ENCODE measurements around the gene ZNF430. TPM values are rescaled to one million over a fixed set of nuclear protein-coding genes. Genes with fewer than 3 reads are reported as not detected.
A peak's percentile ranks its signal among the peaks of the same experiment; 100 is the strongest.

The ZNF430 gene
- polyA plus RNA-seq, 1 donor (not counting 4 experiments of a cell fraction or from before 2014, with no cell fraction given) = 11.8 TPM

- Histone ChIP-seq H3K27me3 (ENCODE audit: control insufficient read depth, extremely low read depth, insufficient read depth, low read length) (no peaks in the 10 kb centered on the region), H3K79me2 (ENCODE audit: control insufficient read depth, insufficient read depth, low read length) (peaks cover 4% of the 10 kb centered on the region), H3K4me1 (ENCODE audit: control insufficient read depth, extremely low read depth, insufficient read depth, low read length) (peaks cover 7% of the 10 kb centered on the region), H3K4me2 (ENCODE audit: control insufficient read depth, extremely low read depth, insufficient read depth, low read depth, low read length) (no peak overlapping the region), H3K9me3 (ENCODE audit: control insufficient read depth, low read depth, low read length) (no peaks in the 10 kb centered on the region), H4K20me1 (ENCODE audit: control insufficient read depth, extremely low read depth, insufficient read depth, low read length) (no peaks in the 10 kb centered on the region), H3K9ac (ENCODE audit: control insufficient read depth, extremely low read depth, insufficient read depth, low read length) (no peak overlapping the region), H3K9me1 (ENCODE audit: control insufficient read depth, extremely low read depth, insufficient read depth, low read length) (no peaks in the 10 kb centered on the region), H3K36me3 (ENCODE audit: control insufficient read depth in 2 of 2, extremely low read depth in 1 of 2, insufficient read depth in 2 of 2, low read length in 2 of 2) (peaks cover 0 to 3% of the 10 kb centered on the region in 2 experiments), H3K4me3 (ENCODE audit: control insufficient read depth in 2 of 3, extremely low read depth in 1 of 3, insufficient read depth in 2 of 3, low read depth in 1 of 3, low read length in 3 of 3) (no peak overlapping the region), H3K27ac (ENCODE audit: control insufficient read depth, insufficient read depth, low read length) (no peak overlapping the region), H2AFZ (ENCODE audit: control insufficient read depth, low read length) (no peak overlapping the region)
- TF ChIP-seq CTCF (optimal IDR thresholded peaks at IDR 0.05 in 1 of 3, IDR thresholded peaks at IDR 0.05 in 1 of 3, conservative IDR thresholded peaks at IDR 0.05 in 1 of 3; ENCODE audit: extremely low read depth in 1 of 3, insufficient read depth in 2 of 3, low read length in 3 of 3) = no peak
- TF ChIP-seq EZH2 (IDR thresholded peaks at IDR 0.05; ENCODE audit: low read length) = no peak
- dilution Hi-C loops (cut with MboI; ENCODE audit: extremely low pct_ligation_motif_present, low sequenced_read_pairs) = no loop called here
- FAIRE-seq (peak; percentile 75), DNase-seq (ENCODE audit: low read depth, low spot score) (no peak)
These were observed 67.4 kb downstream of the ZNF430 start for GRCh38 chr19:21087871-21088270.

- H3K79me2 ChIP-seq (ENCODE audit: control insufficient read depth, insufficient read depth, low read length) = no peaks in the 10 kb centered on the region
- H3K9me1 ChIP-seq (ENCODE audit: control insufficient read depth, extremely low read depth, insufficient read depth, low read length) = no peaks in the 10 kb centered on the region
- FAIRE-seq (no peak), DNase-seq (ENCODE audit: low read depth, low spot score) (no peak)
- no peaks in the 10 kb centered on the region for H3K36me3 ChIP-seq (ENCODE audit: control insufficient read depth in 2 of 2, extremely low read depth in 1 of 2, insufficient read depth in 2 of 2, low read length in 2 of 2)
- no peaks in the 10 kb centered on the region for H4K20me1 ChIP-seq (ENCODE audit: control insufficient read depth, extremely low read depth, insufficient read depth, low read length)
- H3K4me3 ChIP-seq (ENCODE audit: control insufficient read depth in 2 of 3, extremely low read depth in 1 of 3, insufficient read depth in 2 of 3, low read depth in 1 of 3, low read length in 3 of 3) = no peak overlapping the region
- H3K27ac ChIP-seq (ENCODE audit: control insufficient read depth, insufficient read depth, low read length) = no peak overlapping the region
- no peak overlapping the region for H3K4me2 ChIP-seq (ENCODE audit: control insufficient read depth, extremely low read depth, insufficient read depth, low read depth, low read length)
- H3K27me3 ChIP-seq (ENCODE audit: control insufficient read depth, extremely low read depth, insufficient read depth, low read length) = no peaks in the 10 kb centered on the region
- dilution Hi-C loops (cut with MboI; ENCODE audit: extremely low pct_ligation_motif_present, low sequenced_read_pairs) = no loop called here
- no peak overlapping the region for H2AFZ ChIP-seq (ENCODE audit: control insufficient read depth, low read length)
- H3K9me3 ChIP-seq (ENCODE audit: control insufficient read depth, low read depth, low read length) = no peaks in the 10 kb centered on the region
- no peak overlapping the region for H3K9ac ChIP-seq (ENCODE audit: control insufficient read depth, extremely low read depth, insufficient read depth, low read length)
- peaks cover 2% of the 10 kb centered on the region for H3K4me1 ChIP-seq (ENCODE audit: control insufficient read depth, extremely low read depth, insufficient read depth, low read length)
- TF ChIP-seq EZH2 (IDR thresholded peaks at IDR 0.05; ENCODE audit: low read length) (no peak), CTCF (optimal IDR thresholded peaks at IDR 0.05 in 1 of 3, IDR thresholded peaks at IDR 0.05 in 1 of 3, conservative IDR thresholded peaks at IDR 0.05 in 1 of 3; ENCODE audit: extremely low read depth in 1 of 3, insufficient read depth in 2 of 3, low read length in 3 of 3) (no peak)
These were observed 71.7 kb downstream of the ZNF430 start for GRCh38 chr19:21092109-21092508.

Measured in keratinocyte (primary cell).